Breast epithelium (tissue), 4 donors: Measurements from ENCODE around the gene RARG. TPM values are rescaled to one million over a fixed set of nuclear protein-coding genes. Genes with fewer than 3 reads are reported as not detected.

Experiments
- DNase-seq, 2 donors: peaks; one replicate each; pipeline ENCODE4 v3.0.0-alpha.2; 2019; ENCODE audit warnings: low spot score in 2 of 2
- H3K27ac ChIP-seq, 2 donors: fragments of 200-600 bp; sonication (generic) in 1 of 2; one replicate each; pipeline ENCODE4 v1.5.1; 2016 to 2019; ENCODE audit warnings: mild to moderate bottlenecking in 1 of 2
- H3K27me3 ChIP-seq, 2 donors: fragments of 200-600 bp; sonication (generic) in 1 of 2; one replicate each; pipeline versions ENCODE4 v1.5.1 to v1.6.0; 2017 to 2019; ENCODE audit warnings: control low read depth in 1 of 2, mild to moderate bottlenecking in 1 of 2
- H3K36me3 ChIP-seq: fragments of 200-600 bp; one replicate; pipeline ENCODE4 v1.5.1; 2019
- H3K4me1 ChIP-seq, 2 donors: fragments of 200-600 bp; sonication (generic); one replicate each; pipeline ENCODE4 v1.5.1; 2016 to 2019; ENCODE audit warnings: control low read depth in 1 of 2
- H3K4me3 ChIP-seq, 3 donors: fragments of 200-600 bp; sonication (generic); 1 replicate in 2 of 3; 2 replicates in 1 of 3; pipeline ENCODE4 v1.5.1; 2016 to 2019; ENCODE audit warnings: mild to moderate bottlenecking in 3 of 3, moderate library complexity in 2 of 3
- H3K9me3 ChIP-seq, 2 donors: fragments of 200-600 bp; sonication (generic) in 1 of 2; one replicate each; pipeline ENCODE4 v1.5.1; 2016 to 2019; ENCODE audit warnings: control low read depth in 1 of 2
- POLR2A ChIP-seq: fragments of 450-650 bp; IDR thresholded peaks from one replicate; pipeline ENCODE4 v1.6.1; 2016; ENCODE audit warnings: antibody characterized with exemption, mild to moderate bottlenecking, moderate library complexity
- POLR2AphosphoS5 ChIP-seq, 3 donors: sonication (generic); formaldehyde crosslinking; IDR thresholded peaks; one replicate each; pipeline ENCODE4 v1.6.1; 2017; ENCODE audit warnings: antibody characterized with exemption in 3 of 3
- intact Hi-C: fragments of 100-400 bp; cut with DNase I; formaldehyde crosslinking; loops from one replicate; pipeline ENCODE4 v1.15.1; 2023; ENCODE audit warnings: low total_unique reads
- total RNA-seq, 3 donors: library from RNA; depleted of rRNA; stranded (reverse); fragments of >200 nt; gene quantifications; one replicate each; pipeline ENCODE4 v1.1.0, GENCODE V29; 2016
- TF ChIP-seq, protein P1 (sequence below), 3 donors: fragments of 450-650 bp; IDR thresholded peaks; one replicate each; pipeline ENCODE4 v1.5.1; 2016 to 2017; ENCODE audit warnings: antibody characterized with exemption in 3 of 3, mild to moderate bottlenecking in 3 of 3, moderate library complexity in 3 of 3

The RARG gene
- total RNA-seq, 3 donors from 2014 or later, result 12.2 to 39.8 (median 23.3) TPM

- peak overlapping the region; percentile 81 to 100 for H3K27ac ChIP-seq
These were observed 14.1 kb downstream of the RARG start for GRCh38 chr12:53217931-53218307.

GRCh38 chr12:53217051-53217930, 14.7 kb downstream of the RARG start:
- Histone ChIP-seq H3K9me3 (no peaks in the 10 kb centered on the region), H3K27me3 (no peaks in the 10 kb centered on the region), H3K4me3 (peak overlapping the region; percentile 58 to 77 (median 77)), H3K4me1 (peaks cover 22 to 34% of the 10 kb centered on the region in 2 donors), H3K36me3 (no peaks in the 10 kb centered on the region), H3K27ac (peak overlapping the region; percentile 81 to 100)
- TF ChIP-seq POLR2AphosphoS5 (IDR thresholded peaks at IDR 0.05) (peak in 1 of 3 donors; percentile 51), POLR2A (no peak)
- TF ChIP-seq, protein P1, sequence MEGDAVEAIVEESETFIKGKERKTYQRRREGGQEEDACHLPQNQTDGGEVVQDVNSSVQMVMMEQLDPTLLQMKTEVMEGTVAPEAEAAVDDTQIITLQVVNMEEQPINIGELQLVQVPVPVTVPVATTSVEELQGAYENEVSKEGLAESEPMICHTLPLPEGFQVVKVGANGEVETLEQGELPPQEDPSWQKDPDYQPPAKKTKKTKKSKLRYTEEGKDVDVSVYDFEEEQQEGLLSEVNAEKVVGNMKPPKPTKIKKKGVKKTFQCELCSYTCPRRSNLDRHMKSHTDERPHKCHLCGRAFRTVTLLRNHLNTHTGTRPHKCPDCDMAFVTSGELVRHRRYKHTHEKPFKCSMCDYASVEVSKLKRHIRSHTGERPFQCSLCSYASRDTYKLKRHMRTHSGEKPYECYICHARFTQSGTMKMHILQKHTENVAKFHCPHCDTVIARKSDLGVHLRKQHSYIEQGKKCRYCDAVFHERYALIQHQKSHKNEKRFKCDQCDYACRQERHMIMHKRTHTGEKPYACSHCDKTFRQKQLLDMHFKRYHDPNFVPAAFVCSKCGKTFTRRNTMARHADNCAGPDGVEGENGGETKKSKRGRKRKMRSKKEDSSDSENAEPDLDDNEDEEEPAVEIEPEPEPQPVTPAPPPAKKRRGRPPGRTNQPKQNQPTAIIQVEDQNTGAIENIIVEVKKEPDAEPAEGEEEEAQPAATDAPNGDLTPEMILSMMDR (IDR thresholded peaks at IDR 0.05), result no peak
- intact Hi-C loops, result loop anchor here (5.0 kb wide), 1 partner anchor 35 kb away; a partner anchor contains a TSS
- peak in 1 of 2 donors; percentile 48 for DNase-seq

More at GRCh38 chr12:53217931-53218307, 14.1 kb downstream of the RARG start:
- H3K9me3 ChIP-seq, result no peaks in the 10 kb centered on the region
- intact Hi-C loops, result loop anchor here (5.0 kb wide), 1 partner anchor 34 kb away; a partner anchor contains a TSS
- H3K4me1 ChIP-seq, result peaks cover 27 to 40% of the 10 kb centered on the region in 2 donors
- TF ChIP-seq POLR2A (no peak), POLR2AphosphoS5 (IDR thresholded peaks at IDR 0.05) (no peak)
- TF ChIP-seq, protein P1 (IDR thresholded peaks at IDR 0.05), result no peak
- H3K27me3 ChIP-seq, result no peaks in the 10 kb centered on the region
- peak overlapping the region; percentile 58 to 77 (median 77) for H3K4me3 ChIP-seq
- H3K36me3 ChIP-seq, result no peaks in the 10 kb centered on the region
- DNase-seq, result no peak

GRCh38 chr12:53215497-53215896, 16.5 kb downstream of the RARG start:
- Histone ChIP-seq H3K27ac (peak overlapping the region; percentile 81 to 100), H3K36me3 (peaks cover 12% of the 10 kb centered on the region)
- intact Hi-C loops, result loop anchor here (5.0 kb wide), 1 partner anchor 37 kb away; a partner anchor contains a TSS

GRCh38 chr12:53214687-53215455, 17.1 kb downstream of the RARG start:
- Histone ChIP-seq H3K4me3 (no peak overlapping the region), H3K27me3 (no peaks in the 10 kb centered on the region), H3K4me1 (peaks cover 21 to 30% of the 10 kb centered on the region in 2 donors), H3K27ac (peak overlapping the region; percentile 81 to 100), H3K9me3 (no peaks in the 10 kb centered on the region), H3K36me3 (peaks cover 12% of the 10 kb centered on the region)
- no peak for DNase-seq
- intact Hi-C loops, result loop anchor here (5.0 kb wide), 2 partner anchors 37 to 58 kb away; a partner anchor contains a TSS
- TF ChIP-seq, protein P1 (IDR thresholded peaks at IDR 0.05), result no peak
- no peak for TF ChIP-seq POLR2A
- TF ChIP-seq POLR2AphosphoS5 (IDR thresholded peaks at IDR 0.05), result no peak

More at GRCh38 chr12:53215497-53215896, 16.5 kb downstream of the RARG start:
- no peaks in the 10 kb centered on the region for H3K9me3 ChIP-seq
- H3K4me1 ChIP-seq, result peaks cover 21 to 30% of the 10 kb centered on the region in 2 donors
- no peak overlapping the region for H3K4me3 ChIP-seq
- no peak for TF ChIP-seq POLR2A
- no peak for TF ChIP-seq POLR2AphosphoS5 (IDR thresholded peaks at IDR 0.05)
- TF ChIP-seq, protein P1 (IDR thresholded peaks at IDR 0.05), result no peak
- no peaks in the 10 kb centered on the region for H3K27me3 ChIP-seq
- DNase-seq, result no peak
